HEK293 (cell line): Measurements from ENCODE around the gene TFPI.

Experiments used
- BCL11B ChIP-seq: fragments of 450-650 bp; formaldehyde crosslinking; IDR thresholded peaks from 2 replicates; pipeline ENCODE4 v1.5.1; 2016; ENCODE audit warnings: low read depth, missing biosample characterization, missing genetic modification characterization
- KLF1 ChIP-seq: fragments of 450-650 bp; formaldehyde crosslinking; IDR thresholded peaks from 2 replicates; pipeline ENCODE4 v1.5.1; 2016; ENCODE audit warnings: missing biosample characterization, missing genetic modification characterization
- SP2 ChIP-seq: fragments of 450-650 bp; formaldehyde crosslinking; IDR thresholded peaks from 2 replicates; pipeline ENCODE4 v1.5.1; 2016; ENCODE audit warnings: missing biosample characterization, missing genetic modification characterization
- ZBTB7A ChIP-seq: fragments of 450-650 bp; formaldehyde crosslinking; IDR thresholded peaks from 2 replicates; pipeline ENCODE4 v1.5.1; 2016; ENCODE audit warnings: low read depth, missing biosample characterization, missing genetic modification characterization
- ZBTB8A ChIP-seq: fragments of 450-650 bp; formaldehyde crosslinking; IDR thresholded peaks from 2 replicates; pipeline ENCODE4 v1.5.1; 2016; ENCODE audit warnings: missing biosample characterization, missing genetic modification characterization
- ZNF341 ChIP-seq: fragments of 450-650 bp; formaldehyde crosslinking; IDR thresholded peaks from 2 replicates; pipeline ENCODE4; 2016; ENCODE audit warnings: low read depth, missing biosample characterization, missing genetic modification characterization
- ZNF600 ChIP-seq: fragments of 450-650 bp; formaldehyde crosslinking; IDR thresholded peaks from 2 replicates; pipeline ENCODE4 v1.5.1; 2016; ENCODE audit warnings: missing biosample characterization, missing genetic modification characterization
- ZNF658 ChIP-seq: fragments of 450-650 bp; formaldehyde crosslinking; IDR thresholded peaks from 2 replicates; pipeline ENCODE4; 2016; ENCODE audit warnings: missing biosample characterization, missing genetic modification characterization
- ZNF776 ChIP-seq: fragments of 450-650 bp; formaldehyde crosslinking; IDR thresholded peaks from 2 replicates; pipeline ENCODE4 v1.5.0; 2017; ENCODE audit warnings: missing biosample characterization, missing genetic modification characterization, borderline replicate concordance
- ZNF837 ChIP-seq: fragments of 450-650 bp; formaldehyde crosslinking; IDR thresholded peaks from 2 replicates; pipeline ENCODE4 v1.5.1; 2016; ENCODE audit warnings: missing biosample characterization, missing genetic modification characterization
- TF ChIP-seq, protein P1 (sequence below): fragments of 450-650 bp; formaldehyde crosslinking; IDR thresholded peaks from 2 replicates; pipeline ENCODE4 v1.5.1; 2016; ENCODE audit warnings: missing biosample characterization, missing genetic modification characterization
- TF ChIP-seq, protein P2 (sequence below): fragments of 450-650 bp; formaldehyde crosslinking; IDR thresholded peaks from 2 replicates; pipeline ENCODE4 v1.5.1; 2016; ENCODE audit warnings: missing biosample characterization, missing genetic modification characterization

DNA sequence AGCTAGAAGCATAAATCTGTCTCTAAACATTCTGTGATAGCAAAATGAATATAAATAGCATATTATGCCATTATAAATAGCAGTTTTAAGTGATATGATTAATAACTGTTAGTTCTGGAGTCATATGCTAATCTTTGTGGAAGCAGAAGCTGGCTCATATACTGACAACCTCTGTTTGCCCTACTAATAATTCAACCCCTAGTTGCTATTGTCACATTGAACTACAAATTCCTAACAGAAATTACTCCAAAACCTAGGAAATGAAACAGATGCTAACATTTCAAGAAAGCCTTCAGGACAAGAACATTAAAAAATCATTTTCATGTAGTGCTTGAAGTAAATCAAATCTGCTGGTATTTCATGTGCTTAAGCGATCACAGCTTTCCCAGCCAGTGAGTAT is 134.4 kb downstream of the TFPI start:
- TF ChIP-seq ZNF776 (tag by site-specific recombination) = no peak
- no peak for TF ChIP-seq ZBTB7A
- no peak for TF ChIP-seq BCL11B (tag by site-specific recombination)
- no peak for TF ChIP-seq ZNF658
- TF ChIP-seq, protein P1, sequence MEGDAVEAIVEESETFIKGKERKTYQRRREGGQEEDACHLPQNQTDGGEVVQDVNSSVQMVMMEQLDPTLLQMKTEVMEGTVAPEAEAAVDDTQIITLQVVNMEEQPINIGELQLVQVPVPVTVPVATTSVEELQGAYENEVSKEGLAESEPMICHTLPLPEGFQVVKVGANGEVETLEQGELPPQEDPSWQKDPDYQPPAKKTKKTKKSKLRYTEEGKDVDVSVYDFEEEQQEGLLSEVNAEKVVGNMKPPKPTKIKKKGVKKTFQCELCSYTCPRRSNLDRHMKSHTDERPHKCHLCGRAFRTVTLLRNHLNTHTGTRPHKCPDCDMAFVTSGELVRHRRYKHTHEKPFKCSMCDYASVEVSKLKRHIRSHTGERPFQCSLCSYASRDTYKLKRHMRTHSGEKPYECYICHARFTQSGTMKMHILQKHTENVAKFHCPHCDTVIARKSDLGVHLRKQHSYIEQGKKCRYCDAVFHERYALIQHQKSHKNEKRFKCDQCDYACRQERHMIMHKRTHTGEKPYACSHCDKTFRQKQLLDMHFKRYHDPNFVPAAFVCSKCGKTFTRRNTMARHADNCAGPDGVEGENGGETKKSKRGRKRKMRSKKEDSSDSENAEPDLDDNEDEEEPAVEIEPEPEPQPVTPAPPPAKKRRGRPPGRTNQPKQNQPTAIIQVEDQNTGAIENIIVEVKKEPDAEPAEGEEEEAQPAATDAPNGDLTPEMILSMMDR = no peak
- no peak for TF ChIP-seq ZNF837 (tag by site-specific recombination)
- no peak for TF ChIP-seq ZNF341
- TF ChIP-seq, protein P2, sequence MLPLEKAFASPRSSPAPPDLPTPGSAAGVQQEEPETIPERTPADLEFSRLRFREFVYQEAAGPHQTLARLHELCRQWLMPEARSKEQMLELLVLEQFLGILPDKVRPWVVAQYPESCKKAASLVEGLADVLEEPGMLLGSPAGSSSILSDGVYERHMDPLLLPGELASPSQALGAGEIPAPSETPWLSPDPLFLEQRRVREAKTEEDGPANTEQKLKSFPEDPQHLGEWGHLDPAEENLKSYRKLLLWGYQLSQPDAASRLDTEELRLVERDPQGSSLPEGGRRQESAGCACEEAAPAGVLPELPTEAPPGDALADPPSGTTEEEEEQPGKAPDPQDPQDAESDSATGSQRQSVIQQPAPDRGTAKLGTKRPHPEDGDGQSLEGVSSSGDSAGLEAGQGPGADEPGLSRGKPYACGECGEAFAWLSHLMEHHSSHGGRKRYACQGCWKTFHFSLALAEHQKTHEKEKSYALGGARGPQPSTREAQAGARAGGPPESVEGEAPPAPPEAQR = no peak
- TF ChIP-seq ZBTB8A (tag by site-specific recombination) = no peak
- no peak for TF ChIP-seq KLF1 (tag by site-specific recombination)
- TF ChIP-seq SP2 (tag by site-specific recombination) = no peak
- no peak for TF ChIP-seq ZNF600 (tag by site-specific recombination)
